Putamen (tissue), 1 donor: Measurements from ENCODE around the gene CRIP1.
A peak's percentile ranks its signal among the peaks of the same experiment; 100 is the strongest.

Experiments used
- DNase-seq: peaks from one replicate; pipeline ENCODE4 v3.0.0-alpha.2; 2016; ENCODE audit warnings: low spot score

CRIP1 gene

GRCh38 chr14:105480807-105481801 is 5.6 kb upstream of the CRIP1 start:
- peak; percentile 88 for DNase-seq

- peak; percentile 80 for DNase-seq
Observed at GRCh38 chr14:105481886-105482457, 4.7 kb upstream of the CRIP1 start.

GRCh38 chr14:105482486-105483110 is 4.1 kb upstream of the CRIP1 start:
- DNase-seq = no peak

- no peak for DNase-seq
Observed at GRCh38 chr14:105483300-105484068, 3.2 kb upstream of the CRIP1 start.

- no peak for DNase-seq
Observed at GRCh38 chr14:105484069-105484996, 2.4 kb upstream of the CRIP1 start.

GRCh38 chr14:105484997-105485393 is 1.7 kb upstream of the CRIP1 start:
- DNase-seq = no peak

- DNase-seq = no peak
Observed at GRCh38 chr14:105485739-105486162, 935 bp upstream of the CRIP1 start.

- no peak for DNase-seq
Observed at GRCh38 chr14:105486974-105487448, 325 bp downstream of the CRIP1 start.

GRCh38 chr14:105487449-105487985 is 831 bp downstream of the CRIP1 start:
- DNase-seq = no peak

GRCh38 chr14:105487986-105488777 is 1.5 kb downstream of the CRIP1 start:
- no peak for DNase-seq

GRCh38 chr14:105488781-105489541 is 2.3 kb downstream of the CRIP1 start:
- DNase-seq = no peak

GRCh38 chr14:105489542-105490266 is 3.0 kb downstream of the CRIP1 start:
- peak; percentile 88 for DNase-seq

GRCh38 chr14:105490267-105490571 is 3.5 kb downstream of the CRIP1 start:
- DNase-seq = no peak

GRCh38 chr14:105490572-105491365 is 4.1 kb downstream of the CRIP1 start, which contains the start of gene TEDC1:
TSS of gene TEDC1 (plus strand) at chr14:105491246. CDS start at chr14:105491376, 130 bp downstream.
- peak; percentile 100 for DNase-seq

- DNase-seq = peak; percentile 48
Observed at GRCh38 chr14:105491366-105491973, 4.8 kb downstream of the CRIP1 start.

GRCh38 chr14:105492031-105492970 is 5.6 kb downstream of the CRIP1 start:
- DNase-seq = no peak
